DND-41 (cell line): Measurements from ENCODE around the gene PLEK.

Source experiments
- CTCF ChIP-seq: IDR thresholded peaks from 2 replicates; pipeline ENCODE4 v1.5.1; 2012; ENCODE audit warnings: borderline replicate concordance, low read length, moderate library complexity, mild to moderate bottlenecking; ENCODE audit not compliant: poor library complexity, severe bottlenecking; ENCODE audit errors: extremely low read depth
- EZH2 ChIP-seq: IDR thresholded peaks from 3 replicates; pipeline ENCODE4 v1.6.1; 2012; ENCODE audit warnings: borderline replicate concordance, low read depth, mild to moderate bottlenecking, moderate library complexity, low read length, inconsistent platforms; ENCODE audit not compliant: severe bottlenecking

GRCh38 chr2:68328901-68329300 lies 36.2 kb upstream of the PLEK start:
- TF ChIP-seq CTCF, result no peak
- no peak for TF ChIP-seq EZH2
